H1 (cell line): Measurements from ENCODE around the gene RPL38. TPM values are rescaled to one million over a fixed set of nuclear protein-coding genes. Genes with fewer than 3 reads are reported as not detected.

Source experiments
- CTCF ChIA-PET: fragments of 300-600 bp; sonication (Branson Sonifier 250); formaldehyde crosslinking; loops from one replicate; lab custom pipeline; 2021; ENCODE audit not compliant: partially characterized antibody; lab: Charles Lee
- POLR2A ChIA-PET: fragments of 300-600 bp; sonication (Branson Sonifier 250); formaldehyde crosslinking; loops from one replicate; lab custom pipeline; 2021; ENCODE audit warnings: inconsistent platforms; ENCODE audit not compliant: partially characterized antibody; lab: Charles Lee
- DNase-seq, 2 experiments: peaks; one replicate each; pipeline versions ENCODE4 v3.0.0 to v3.0.0-alpha.2; 2010 to 2022; ENCODE audit warnings: low spot score in 2 of 2, low read depth in 1 of 2, mixed read lengths in 1 of 2
- FAIRE-seq: peaks from 2 replicates; lab custom pipeline; 2011; peaks lifted over from hg19 to GRCh38; lab: Jason Lieb, UNC
- H2AFZ ChIP-seq: 2 replicates; pipeline ENCODE4 v1.8.1; 2012; ENCODE audit warnings: low read length, inconsistent platforms
- H2AK5ac ChIP-seq: 2 replicates; pipeline ENCODE4 v1.6.1; 2013; ENCODE audit warnings: low read depth, low read length
- H2BK120ac ChIP-seq: replicated peaks from 2 replicates; pipeline ENCODE3; 2013; ENCODE audit warnings: low read depth, low read length, inconsistent platforms
- H2BK12ac ChIP-seq: 2 replicates; pipeline ENCODE4 v1.6.1; 2013; ENCODE audit warnings: low read depth, low read length
- H2BK15ac ChIP-seq: 2 replicates; pipeline ENCODE4 v1.6.1; 2013; ENCODE audit warnings: low read length
- H2BK20ac ChIP-seq: 2 replicates; pipeline ENCODE4 v1.6.1; 2013; ENCODE audit warnings: low read length
- H2BK5ac ChIP-seq: 2 replicates; pipeline ENCODE4 v1.6.1; 2013; ENCODE audit warnings: low read depth, low read length
- H3K14ac ChIP-seq: 2 replicates; pipeline ENCODE4 v1.6.1; 2013; ENCODE audit warnings: inconsistent platforms; ENCODE audit not compliant: insufficient read length
- H3K18ac ChIP-seq: 2 replicates; pipeline ENCODE4 v1.6.1; 2013; ENCODE audit warnings: low read length; ENCODE audit errors: extremely low read depth
- H3K23ac ChIP-seq: 2 replicates; pipeline ENCODE4 v1.6.1; 2013; ENCODE audit warnings: inconsistent platforms; ENCODE audit not compliant: insufficient read length
- H3K23me2 ChIP-seq: 2 replicates; pipeline ENCODE4 v1.6.1; 2013; ENCODE audit warnings: low read depth, low read length
- H3K27ac ChIP-seq: 2 replicates; pipeline ENCODE4 v1.6.1; 2011; ENCODE audit warnings: low read depth, low read length, inconsistent platforms
- H3K27me3 ChIP-seq, 4 experiments: replicated peaks in 1 of 4; 1 replicate in 1 of 4; 2 replicates in 3 of 4; pipeline versions ENCODE4 v1.6.1 to v1.8.1; 2011 to 2013; ENCODE audit warnings: low read length in 3 of 4, mild to moderate bottlenecking in 3 of 4, inconsistent platforms in 2 of 4, mixed read lengths in 2 of 4, moderate library complexity in 1 of 4; ENCODE audit not compliant: control insufficient read depth in 3 of 4, insufficient read depth in 3 of 4; ENCODE audit errors: extremely low read depth in 1 of 4
- H3K36me3 ChIP-seq, 4 experiments: 2 replicates each; pipeline versions ENCODE4 v1.6.1 to v1.8.1; 2011 to 2013; ENCODE audit warnings: mild to moderate bottlenecking in 4 of 4, low read length in 3 of 4, moderate library complexity in 2 of 4, control low read depth in 1 of 4, inconsistent platforms in 1 of 4; ENCODE audit not compliant: insufficient read depth in 4 of 4, control insufficient read depth in 2 of 4
- H3K4ac ChIP-seq: replicated peaks from 2 replicates; pipeline ENCODE3; 2013; ENCODE audit warnings: low read length, low read depth, mixed read lengths, inconsistent platforms; ENCODE audit not compliant: insufficient read length
- H3K4me1 ChIP-seq, 4 experiments: replicated peaks in 1 of 4; 1 replicate in 1 of 4; 2 replicates in 3 of 4; pipeline versions ENCODE4 v1.6.1 to v1.8.1; 2011 to 2013; ENCODE audit warnings: low read length in 3 of 4, inconsistent platforms in 2 of 4, mixed read lengths in 1 of 4; ENCODE audit not compliant: insufficient read depth in 4 of 4, control insufficient read depth in 3 of 4
- H3K4me2 ChIP-seq, 2 experiments: 2 replicates each; pipeline versions ENCODE4 v1.6.1 to v1.8.1; 2011 to 2013; ENCODE audit warnings: low read depth in 2 of 2, low read length in 2 of 2, control low read depth in 1 of 2, inconsistent platforms in 1 of 2, mild to moderate bottlenecking in 1 of 2; ENCODE audit not compliant: insufficient read depth in 1 of 2
- H3K4me3 ChIP-seq, 4 experiments: fragments of 200-600, 300-600 bp in 1 of 4; sonication (generic), shearing (Covaris generic), sonication (Bioruptor Twin) in 1 of 4; 2 replicates each; pipeline versions ENCODE4 v1.5.1 to v1.8.1; 2011 to 2016; ENCODE audit warnings: low read length in 4 of 4, low read depth in 3 of 4, control low read depth in 2 of 4, inconsistent platforms in 2 of 4, mild to moderate bottlenecking in 2 of 4, mixed read lengths in 1 of 4, moderate library complexity in 1 of 4; ENCODE audit not compliant: insufficient read depth in 2 of 4; ENCODE audit errors: extremely low read depth in 1 of 4
- H3K56ac ChIP-seq: replicated peaks from 2 replicates; pipeline ENCODE3; 2013; ENCODE audit warnings: low read depth, mild to moderate bottlenecking, mixed read lengths, low read length, inconsistent platforms; ENCODE audit not compliant: insufficient read length
- H3K79me1 ChIP-seq: 2 replicates; pipeline ENCODE4 v1.6.1; 2013; ENCODE audit warnings: low read depth, low read length, control low read depth
- H3K79me2 ChIP-seq, 2 experiments: 2 replicates each; pipeline versions ENCODE4 v1.6.1 to v1.8.1; 2012 to 2013; ENCODE audit warnings: low read length in 2 of 2, mild to moderate bottlenecking in 2 of 2, inconsistent platforms in 1 of 2; ENCODE audit not compliant: insufficient read depth in 2 of 2, control insufficient read depth in 1 of 2
- H3K9ac ChIP-seq, 4 experiments: replicated peaks in 1 of 4; 1 replicate in 1 of 4; 2 replicates in 3 of 4; pipeline versions ENCODE4 v1.6.1 to v1.8.1; 2011 to 2013; ENCODE audit warnings: low read depth in 3 of 4, low read length in 3 of 4, control low read depth in 2 of 4, mild to moderate bottlenecking in 2 of 4, moderate library complexity in 2 of 4, inconsistent platforms in 1 of 4; ENCODE audit errors: extremely low read depth in 1 of 4
- H3K9me3 ChIP-seq, 2 experiments: 2 replicates each; pipeline versions ENCODE4 v1.6.1 to v1.8.1; 2012 to 2013; ENCODE audit warnings: mild to moderate bottlenecking in 2 of 2, moderate library complexity in 2 of 2, control low read depth in 1 of 2, inconsistent platforms in 1 of 2, low read depth in 1 of 2, low read length in 1 of 2, mixed read lengths in 1 of 2; ENCODE audit not compliant: insufficient read depth in 2 of 2
- H4K20me1 ChIP-seq, 2 experiments: replicated peaks in 1 of 2; 2 replicates each; pipeline versions ENCODE3 to v1.8.1; 2011 to 2013; ENCODE audit warnings: inconsistent platforms in 2 of 2, low read length in 2 of 2, mild to moderate bottlenecking in 1 of 2; ENCODE audit not compliant: insufficient read depth in 2 of 2, control insufficient read depth in 1 of 2
- H4K5ac ChIP-seq: 2 replicates; pipeline ENCODE4 v1.6.1; 2013; ENCODE audit warnings: low read length, low read depth, mixed read lengths, inconsistent platforms; ENCODE audit not compliant: insufficient read length
- H4K8ac ChIP-seq: 2 replicates; pipeline ENCODE4 v1.8.0; 2013; ENCODE audit warnings: mild to moderate bottlenecking, moderate library complexity, low read length, inconsistent platforms; ENCODE audit not compliant: insufficient read depth; ENCODE audit errors: extremely low read depth
- H4K91ac ChIP-seq: replicated peaks from 2 replicates; pipeline ENCODE3; 2013; ENCODE audit warnings: low read length, mixed read lengths, inconsistent platforms; ENCODE audit not compliant: insufficient read length
- CBX8 ChIP-seq: fragments of 300-800, 300-1000 bp; sonication (generic); IDR thresholded peaks from 2 replicates; pipeline ENCODE4 v1.7.1; 2016; ENCODE audit warnings: low read depth, low read length, borderline replicate concordance
- CREB1 ChIP-seq: IDR thresholded peaks from 2 replicates; pipeline ENCODE4 v1.6.1; 2012; ENCODE audit warnings: inconsistent platforms
- EGR1 ChIP-seq: IDR thresholded peaks from 2 replicates; pipeline ENCODE4 v1.6.1; 2011; ENCODE audit warnings: low read depth, low read length, borderline replicate concordance
- EZH2 ChIP-seq: fragments of 200-600 bp; sonication (generic); IDR thresholded peaks from 2 replicates; pipeline ENCODE4 v1.7.1; 2012; ENCODE audit warnings: low read depth, mild to moderate bottlenecking, moderate library complexity, low read length, inconsistent platforms; ENCODE audit not compliant: severe bottlenecking
- KDM4A ChIP-seq: IDR thresholded peaks from one replicate; pipeline ENCODE4 v1.7.1; 2012; ENCODE audit warnings: low read depth, mild to moderate bottlenecking, moderate library complexity, low read length, inconsistent platforms; ENCODE audit not compliant: severe bottlenecking
- RAD21 ChIP-seq, 2 experiments: IDR thresholded peaks in 1 of 2; conservative IDR thresholded peaks in 1 of 2; 2 replicates each; pipeline ENCODE4 v1.6.1; 2011; ENCODE audit warnings: low read depth in 2 of 2, low read length in 2 of 2, improper control_type of control experiment in 1 of 2, inconsistent platforms in 1 of 2, mild to moderate bottlenecking in 1 of 2, moderate library complexity in 1 of 2
- SIN3A ChIP-seq, 2 experiments: IDR thresholded peaks in 1 of 2; conservative IDR thresholded peaks in 1 of 2; 2 replicates each; pipeline ENCODE4 v1.6.1; 2011 to 2012; ENCODE audit warnings: low read length in 2 of 2, improper control_type of control experiment in 1 of 2, low read depth in 1 of 2, mild to moderate bottlenecking in 1 of 2
- SIRT6 ChIP-seq: IDR thresholded peaks from one replicate; pipeline ENCODE4 v1.7.1; 2012; ENCODE audit warnings: low read length, inconsistent platforms
- SRF ChIP-seq: IDR thresholded peaks from 2 replicates; pipeline ENCODE4 v1.6.1; 2011; ENCODE audit warnings: mild to moderate bottlenecking, low read depth, low read length, moderate library complexity
- TAF7 ChIP-seq: optimal IDR thresholded peaks from 2 replicates; pipeline ENCODE3; 2011; ENCODE audit warnings: low read depth, mild to moderate bottlenecking, inconsistent platforms, low read length, moderate library complexity, borderline replicate concordance
- WGBS, 2 experiments: shearing (Covaris generic) in 1 of 2; methylation state at CpG; one replicate each; pipeline versions ENCODE4 v1.1.6 to v1.1.7; 2013 to 2015; ENCODE audit warnings: low lambda C conversion rate in 2 of 2, mixed read lengths in 2 of 2, inconsistent platforms in 1 of 2, low coverage in 1 of 2, missing lambda C conversion rate in 1 of 2; ENCODE audit not compliant: insufficient replicate concordance in 2 of 2, insufficient coverage in 1 of 2, insufficient read length in 1 of 2; ENCODE audit errors: extremely low coverage in 1 of 2, missing lambda C conversion rate in 1 of 2; 5-methylcytosine and 5-hydroxymethylcytosine counted together
- polyA plus RNA-seq, 7 experiments: library from polyadenylated mRNA; depleted of rRNA in 3 of 7; stranded (reverse) in 5 of 7; unstranded in 2 of 7; fragments of >200 nt in 5 of 7; fragments of 200-250 nt in 2 of 7; gene quantifications; 1 replicate in 5 of 7; 2 replicates in 1 of 7; 4 replicates in 1 of 7; pipeline versions ENCODE4 v1.2.1 to v1.2.3, GENCODE V29; 2011 to 2013; ENCODE audit warnings: missing spikeins in 2 of 7, mixed read lengths in 2 of 7
- total RNA-seq: library from RNA; stranded (reverse); fragmentation: NEBNext Ultra II Directional; extraction: Animal tissue kit (Norgen Biotek cat#: 25700); gene quantifications from 2 replicates; pipeline ENCODE4 v1.2.1, GENCODE V29; 2021
- TF ChIP-seq, protein P1 (sequence below): IDR thresholded peaks from 2 replicates; pipeline ENCODE4 v1.6.1; 2012; ENCODE audit warnings: low read length, inconsistent platforms

The RPL38 gene
- total and polyA plus RNA-seq, 2 of the 8 experiments (the other 6 are each of a cell fraction or from before 2014, with no cell fraction given), result 412 to 1,195 TPM

DNA sequence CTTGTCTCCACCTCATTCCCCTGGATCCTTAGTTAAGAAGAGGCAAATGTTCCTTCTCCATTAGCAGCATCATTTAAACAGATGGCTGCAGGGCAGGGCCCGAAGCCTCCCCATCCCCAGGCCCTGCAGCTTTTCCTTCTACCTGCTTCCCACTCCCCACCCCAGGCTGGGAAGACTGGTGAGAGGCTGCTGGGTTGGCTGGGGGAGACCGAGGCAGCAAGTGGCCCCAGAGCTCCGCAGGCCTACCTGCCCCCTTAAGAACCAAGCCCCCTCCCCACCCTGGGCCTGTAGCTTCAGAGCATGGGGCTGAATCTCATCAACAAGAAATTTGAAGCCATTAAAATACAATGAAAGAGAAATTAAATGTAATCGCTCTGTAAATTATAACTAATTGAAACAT lies 22.1 kb upstream of the RPL38 start:
- H3K9ac ChIP-seq, result no peak overlapping the region
- H3K18ac ChIP-seq, result no peak overlapping the region
- no peak overlapping the region for H3K4ac ChIP-seq
- H2BK120ac ChIP-seq, result no peak overlapping the region
- WGBS, 2 experiments, result 92% methylated on average over 4 of the region's 4 CpGs; no CpG with 5 or more reads in 1 of the 2 experiments
- CTCF ChIA-PET, result interaction anchor here (1.0 to 5.1 kb wide), 9 partner anchors 10 to 317 kb away, joined by 3 to 23 read pairs (median 7); no protein-coding TSS in a partner anchor
- H3K56ac ChIP-seq, result no peak overlapping the region
- no peak overlapping the region for H2BK15ac ChIP-seq
- H3K9me3 ChIP-seq, result no peaks in the 10 kb centered on the region
- H3K79me2 ChIP-seq, result no peaks in the 10 kb centered on the region
- no peaks in the 10 kb centered on the region for H3K27me3 ChIP-seq
- no peak overlapping the region for H3K23ac ChIP-seq
- 0 out of 7 replicates have a peak, but pooled peaks cover 0 to 4% (median 0%) of the 10 kb centered on the region in 4 experiments for H3K4me1 ChIP-seq
- no peak overlapping the region for H4K8ac ChIP-seq
- H4K20me1 ChIP-seq, result peaks cover 0 to 2% of the 10 kb centered on the region in 2 experiments
- H3K4me2 ChIP-seq, result no peak overlapping the region
- H2AK5ac ChIP-seq, result no peak overlapping the region
- no peak overlapping the region for H4K91ac ChIP-seq
- POLR2A ChIA-PET, result interaction anchor here (1.4 to 2.7 kb wide), 2 partner anchors 10 to 22 kb away, joined by 3 to 12 read pairs; partner anchors contain the start of gene RPL38
- H3K23me2 ChIP-seq, result no peaks in the 10 kb centered on the region
- H2BK12ac ChIP-seq, result no peak overlapping the region
- H3K79me1 ChIP-seq, result no peaks in the 10 kb centered on the region
- H2AFZ ChIP-seq, result no peak overlapping the region
- no peak overlapping the region for H3K27ac ChIP-seq
- H3K14ac ChIP-seq, result no peak overlapping the region
- H4K5ac ChIP-seq, result no peak overlapping the region
- FAIRE-seq, result no peak
- DNase-seq, result no peak
- H3K36me3 ChIP-seq, result no peaks in the 10 kb centered on the region
- no peak overlapping the region for H2BK20ac ChIP-seq
- H3K4me3 ChIP-seq, result no peak overlapping the region
- H2BK5ac ChIP-seq, result no peak overlapping the region
- TF ChIP-seq EZH2, result no peak
- TF ChIP-seq CREB1, result no peak
- no peak for TF ChIP-seq SIRT6
- TF ChIP-seq TAF7, result no peak
- TF ChIP-seq SRF, result no peak
- no peak for TF ChIP-seq CBX8
- no peak for TF ChIP-seq EGR1
- TF ChIP-seq, protein P1, sequence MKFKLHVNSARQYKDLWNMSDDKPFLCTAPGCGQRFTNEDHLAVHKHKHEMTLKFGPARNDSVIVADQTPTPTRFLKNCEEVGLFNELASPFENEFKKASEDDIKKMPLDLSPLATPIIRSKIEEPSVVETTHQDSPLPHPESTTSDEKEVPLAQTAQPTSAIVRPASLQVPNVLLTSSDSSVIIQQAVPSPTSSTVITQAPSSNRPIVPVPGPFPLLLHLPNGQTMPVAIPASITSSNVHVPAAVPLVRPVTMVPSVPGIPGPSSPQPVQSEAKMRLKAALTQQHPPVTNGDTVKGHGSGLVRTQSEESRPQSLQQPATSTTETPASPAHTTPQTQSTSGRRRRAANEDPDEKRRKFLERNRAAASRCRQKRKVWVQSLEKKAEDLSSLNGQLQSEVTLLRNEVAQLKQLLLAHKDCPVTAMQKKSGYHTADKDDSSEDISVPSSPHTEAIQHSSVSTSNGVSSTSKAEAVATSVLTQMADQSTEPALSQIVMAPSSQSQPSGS, result no peak
- no peak for TF ChIP-seq SIN3A (conservative IDR thresholded peaks at IDR 0.05 in 1 of 2, IDR thresholded peaks at IDR 0.05 in 1 of 2; ENCODE audit: low read depth in 1 of 2, low read length in 2 of 2)
- TF ChIP-seq RAD21 (IDR thresholded peaks at IDR 0.05 in 1 of 2, conservative IDR thresholded peaks at IDR 0.05 in 1 of 2; ENCODE audit: low read depth in 2 of 2, low read length in 2 of 2), result no peak
- no peak for TF ChIP-seq KDM4A
